Frontal cortex (tissue), 4 donors: ENCODE measurements around the gene GRM8. TPM values are rescaled to one million over a fixed set of nuclear protein-coding genes. Genes with fewer than 3 reads are reported as not detected.

Experiments
- DNase-seq, 2 donors: peaks; one replicate each; pipeline ENCODE4 v3.0.0; 2012; ENCODE audit warnings: low spot score in 2 of 2
- FAIRE-seq: peaks from 2 replicates; lab custom pipeline; 2012; peaks lifted over from hg19 to GRCh38; lab: Jason Lieb, UNC
- total RNA-seq: library from RNA; depleted of rRNA; stranded (reverse); fragments of >200 nt; gene quantifications from one replicate; pipeline ENCODE4 v1.2.3, GENCODE V29; 2014
- donor health status: control.
- donor health status: control.
- donor health status: control.

GRM8 gene
- 2.9 TPM for total RNA-seq

- DNase-seq (peak; percentile 59 to 64), FAIRE-seq (no peak)
Measured at GRCh38 chr7:127252778-127253280, at the start of gene GRM8. Gene GRM8, minus strand, starts transcription at chr7:127252941.

GRCh38 chr7:127290801-127291361, 38.1 kb upstream of the GRM8 start:
- no peak for DNase-seq
- no peak for FAIRE-seq

- FAIRE-seq (no peak), DNase-seq (no peak)
Measured at GRCh38 chr7:127290116-127290655, 37.4 kb upstream of the GRM8 start.

GRCh38 chr7:127287133-127287532, 34.4 kb upstream of the GRM8 start:
- no peak for FAIRE-seq
- DNase-seq = no peak

- FAIRE-seq (no peak), DNase-seq (no peak)
Measured at GRCh38 chr7:127270093-127270492, 17.4 kb upstream of the GRM8 start.

- FAIRE-seq = no peak
- DNase-seq = no peak
Measured at GRCh38 chr7:127266047-127266446, 13.3 kb upstream of the GRM8 start.

GRCh38 chr7:127264219-127264618, 11.5 kb upstream of the GRM8 start:
- DNase-seq = no peak
- FAIRE-seq = no peak

GRCh38 chr7:127258111-127258510, 5.4 kb upstream of the GRM8 start:
- no peak for DNase-seq
- FAIRE-seq = no peak

- DNase-seq (no peak), FAIRE-seq (no peak)
Measured at GRCh38 chr7:127257086-127257485, 4.3 kb upstream of the GRM8 start.

GRCh38 chr7:127256041-127256725, 3.4 kb upstream of the GRM8 start:
- DNase-seq (no peak), FAIRE-seq (no peak)

- DNase-seq (no peak), FAIRE-seq (no peak)
Measured at GRCh38 chr7:127254163-127254684, 1.5 kb upstream of the GRM8 start.

- FAIRE-seq = no peak
- DNase-seq = peak; percentile 66 to 71
Measured at GRCh38 chr7:127253281-127254162, 781 bp upstream of the GRM8 start.

- FAIRE-seq (no peak), DNase-seq (no peak)
Measured at GRCh38 chr7:127252377-127252713, 396 bp downstream of the GRM8 start.

GRCh38 chr7:127251465-127252376, 1.0 kb downstream of the GRM8 start:
- FAIRE-seq = no peak
- peak in 1 of 2 donors; percentile 30 for DNase-seq

- FAIRE-seq (no peak), DNase-seq (peak in 1 of 2 donors; percentile 27)
Measured at GRCh38 chr7:127251036-127251464, 1.7 kb downstream of the GRM8 start.

GRCh38 chr7:127250312-127251035, 2.3 kb downstream of the GRM8 start:
- DNase-seq = no peak
- no peak for FAIRE-seq

GRCh38 chr7:127245607-127246006, 7.1 kb downstream of the GRM8 start:
- DNase-seq (no peak), FAIRE-seq (no peak)

- no peak for DNase-seq
- no peak for FAIRE-seq
Measured at GRCh38 chr7:127245002-127245401, 7.7 kb downstream of the GRM8 start.

GRCh38 chr7:127239814-127240213, 12.9 kb downstream of the GRM8 start:
- DNase-seq (no peak), FAIRE-seq (no peak)
